ENCODE data around the gene XPC. TPM values are rescaled to one million over a fixed set of nuclear protein-coding genes. Genes with fewer than 3 reads are reported as not detected.

Gene XPC
- total RNA-seq, 3 donors from 2014 or later = 22.4 to 30.6 (median 26.9) TPM

DNA sequence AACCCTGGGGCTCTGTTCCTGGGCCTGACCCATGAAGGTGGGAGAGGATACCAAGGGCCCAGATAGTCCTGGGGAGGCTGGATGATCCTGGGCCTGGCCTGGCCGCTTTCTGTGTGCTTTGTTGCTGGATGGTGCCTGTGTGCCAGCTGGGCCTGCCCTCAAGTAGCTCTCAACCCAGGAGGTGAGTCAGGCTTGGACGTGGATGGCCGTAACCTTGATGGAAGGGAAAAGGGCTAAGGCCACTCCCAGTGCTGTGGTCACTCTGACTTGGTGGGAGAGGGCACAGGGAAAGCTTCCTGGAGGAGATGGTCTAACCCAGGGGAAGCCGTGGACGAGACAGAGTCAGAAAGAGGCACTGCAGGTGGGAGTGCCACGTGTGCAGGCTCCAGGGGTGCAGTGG, 44.1 kb downstream of the XPC start:
- no peak for ATAC-seq

DNA sequence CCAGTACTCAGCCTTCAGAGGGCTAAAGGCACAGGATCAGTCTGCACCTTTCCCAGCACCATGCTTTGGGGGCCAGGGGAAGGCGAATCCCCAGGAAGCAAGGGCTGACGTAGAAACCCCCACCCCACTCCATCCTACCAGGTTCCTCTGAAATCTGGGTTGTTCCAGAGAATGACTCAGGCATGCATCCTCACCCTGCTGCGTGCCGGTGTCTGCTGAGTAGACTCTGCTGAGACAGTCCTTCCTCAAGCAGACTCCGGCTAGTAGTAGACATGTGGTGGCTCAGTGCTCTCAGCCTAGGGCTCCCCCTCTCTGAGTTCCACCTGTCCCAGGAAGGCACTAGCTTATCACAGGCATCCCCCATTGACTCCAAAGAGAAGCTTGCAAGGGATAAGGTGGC, 44.5 kb downstream of the XPC start:
- Histone ChIP-seq H3K9me3 (no peaks in the 10 kb centered on the region), H3K36me3 (ENCODE audit: low read depth) (peaks cover 16% of the 10 kb centered on the region), H3K4me1 (ENCODE audit: low read depth) (peaks cover 4% of the 10 kb centered on the region), H3K4me3 (no peak overlapping the region)
- TF ChIP-seq, protein P1, sequence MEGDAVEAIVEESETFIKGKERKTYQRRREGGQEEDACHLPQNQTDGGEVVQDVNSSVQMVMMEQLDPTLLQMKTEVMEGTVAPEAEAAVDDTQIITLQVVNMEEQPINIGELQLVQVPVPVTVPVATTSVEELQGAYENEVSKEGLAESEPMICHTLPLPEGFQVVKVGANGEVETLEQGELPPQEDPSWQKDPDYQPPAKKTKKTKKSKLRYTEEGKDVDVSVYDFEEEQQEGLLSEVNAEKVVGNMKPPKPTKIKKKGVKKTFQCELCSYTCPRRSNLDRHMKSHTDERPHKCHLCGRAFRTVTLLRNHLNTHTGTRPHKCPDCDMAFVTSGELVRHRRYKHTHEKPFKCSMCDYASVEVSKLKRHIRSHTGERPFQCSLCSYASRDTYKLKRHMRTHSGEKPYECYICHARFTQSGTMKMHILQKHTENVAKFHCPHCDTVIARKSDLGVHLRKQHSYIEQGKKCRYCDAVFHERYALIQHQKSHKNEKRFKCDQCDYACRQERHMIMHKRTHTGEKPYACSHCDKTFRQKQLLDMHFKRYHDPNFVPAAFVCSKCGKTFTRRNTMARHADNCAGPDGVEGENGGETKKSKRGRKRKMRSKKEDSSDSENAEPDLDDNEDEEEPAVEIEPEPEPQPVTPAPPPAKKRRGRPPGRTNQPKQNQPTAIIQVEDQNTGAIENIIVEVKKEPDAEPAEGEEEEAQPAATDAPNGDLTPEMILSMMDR (IDR thresholded peaks at IDR 0.05) = no peak
- DNase-seq (no peak), ATAC-seq (no peak)
- intact Hi-C loops (cut with DNase I, micrococcal nuclease) = no loop called here

More for the DNA sequence above, 44.1 kb downstream of the XPC start:
- no peaks in the 10 kb centered on the region for H3K9me3 ChIP-seq
- intact Hi-C loops (cut with DNase I, micrococcal nuclease) = no loop called here
- H3K4me3 ChIP-seq = no peak overlapping the region
- DNase-seq = no peak
- peaks cover 4% of the 10 kb centered on the region for H3K4me1 ChIP-seq (ENCODE audit: low read depth)
- peaks cover 16% of the 10 kb centered on the region for H3K36me3 ChIP-seq (ENCODE audit: low read depth)
- TF ChIP-seq, protein P1 (IDR thresholded peaks at IDR 0.05) = no peak

DNA sequence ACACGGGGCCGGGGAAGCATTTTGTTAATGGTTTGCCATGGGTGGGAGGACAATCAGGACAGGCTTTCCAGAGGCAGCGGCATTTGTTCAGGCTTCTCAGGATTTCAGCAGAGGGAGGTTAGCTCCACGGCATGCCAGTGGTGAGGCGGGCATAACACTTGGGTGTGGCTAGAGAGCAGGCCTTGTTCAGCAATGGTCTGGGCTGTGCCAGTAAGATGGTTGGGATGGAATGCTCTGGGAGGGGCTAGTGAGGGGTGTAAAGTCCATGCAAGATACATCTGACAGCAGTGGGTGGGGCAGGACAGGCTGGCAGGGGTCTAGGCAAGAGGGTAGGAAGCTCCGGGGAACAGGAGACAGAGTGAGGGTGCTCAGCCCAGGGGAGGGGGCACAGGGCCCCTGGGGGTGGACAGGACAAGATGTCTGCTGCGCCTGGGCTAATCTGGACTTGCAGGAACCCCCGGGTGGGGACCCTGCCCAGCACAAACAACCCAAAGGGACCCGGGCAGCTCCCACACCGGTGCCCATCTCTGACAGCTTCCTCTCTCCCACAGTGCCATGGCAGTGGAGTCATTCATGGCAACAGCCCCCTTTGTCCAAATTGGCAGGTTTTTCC, 45.1 kb downstream of the XPC start:
- ATAC-seq = peak; percentile 90
- intact Hi-C loops (cut with DNase I, micrococcal nuclease) = no loop called here

DNA sequence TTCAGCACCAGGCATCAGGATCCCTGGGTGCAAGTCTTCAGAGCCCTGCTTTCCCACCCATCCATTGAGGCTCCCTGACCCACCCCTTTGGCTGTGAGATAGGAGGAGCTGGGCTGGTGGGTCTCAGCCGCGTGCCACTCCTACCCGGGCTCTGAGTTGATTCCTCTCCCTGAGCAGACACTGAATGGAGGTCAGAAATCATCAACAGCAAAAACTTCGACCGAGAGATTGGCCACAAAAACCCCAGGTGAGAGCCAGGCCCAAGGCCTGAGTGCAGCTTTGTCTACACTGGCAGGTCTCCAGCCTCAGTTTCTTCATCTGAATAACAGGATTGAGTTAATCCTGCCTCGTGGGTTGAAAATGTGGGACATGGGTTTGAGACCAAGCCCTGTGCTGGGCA, 45.7 kb downstream of the XPC start:
- ATAC-seq = no peak
- H3K36me3 ChIP-seq (ENCODE audit: low read depth) = peaks cover 16% of the 10 kb centered on the region
- H3K4me3 ChIP-seq = no peak overlapping the region
- intact Hi-C loops (cut with DNase I, micrococcal nuclease) = no loop called here
- DNase-seq = no peak
- peaks cover 4% of the 10 kb centered on the region for H3K4me1 ChIP-seq (ENCODE audit: low read depth)
- no peaks in the 10 kb centered on the region for H3K9me3 ChIP-seq
- TF ChIP-seq, protein P1 (IDR thresholded peaks at IDR 0.05) = no peak

More for the DNA sequence above, 45.1 kb downstream of the XPC start:
- DNase-seq = peak in 2 of 3 donors; percentile 68 to 78
- TF ChIP-seq, protein P1 (IDR thresholded peaks at IDR 0.05) = no peak
- H3K9me3 ChIP-seq = no peaks in the 10 kb centered on the region
- peaks cover 4% of the 10 kb centered on the region for H3K4me1 ChIP-seq (ENCODE audit: low read depth)
- peaks cover 16% of the 10 kb centered on the region for H3K36me3 ChIP-seq (ENCODE audit: low read depth)
- no peak overlapping the region for H3K4me3 ChIP-seq

DNA sequence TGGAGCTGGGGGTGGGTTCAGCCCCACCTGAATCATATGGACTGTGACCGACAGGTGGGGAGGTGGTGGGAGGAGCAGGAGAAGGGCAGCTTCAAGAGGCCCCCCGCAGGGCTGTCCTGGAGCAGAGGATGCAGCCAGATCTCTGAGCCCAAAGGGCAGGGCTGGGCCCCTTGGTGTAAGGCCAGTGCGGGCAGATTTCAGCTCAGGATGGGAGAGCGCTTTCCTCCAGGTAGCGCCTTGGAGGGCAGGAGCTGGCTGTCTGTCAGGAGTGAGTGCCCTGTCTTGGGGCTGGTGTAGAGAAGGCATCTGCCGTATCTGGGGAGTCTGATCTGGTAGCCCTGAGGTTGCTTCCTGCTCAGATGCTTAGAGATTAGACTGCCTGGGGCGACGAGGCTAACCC, 46.3 kb downstream of the XPC start:
- Histone ChIP-seq H3K4me3 (no peak overlapping the region), H3K9me3 (no peaks in the 10 kb centered on the region), H3K4me1 (ENCODE audit: low read depth) (peaks cover 4% of the 10 kb centered on the region), H3K36me3 (ENCODE audit: low read depth) (peaks cover 16% of the 10 kb centered on the region)
- ATAC-seq (no peak), DNase-seq (no peak)
- intact Hi-C loops (cut with DNase I, micrococcal nuclease) = no loop called here
- TF ChIP-seq, protein P1 (IDR thresholded peaks at IDR 0.05) = no peak

DNA sequence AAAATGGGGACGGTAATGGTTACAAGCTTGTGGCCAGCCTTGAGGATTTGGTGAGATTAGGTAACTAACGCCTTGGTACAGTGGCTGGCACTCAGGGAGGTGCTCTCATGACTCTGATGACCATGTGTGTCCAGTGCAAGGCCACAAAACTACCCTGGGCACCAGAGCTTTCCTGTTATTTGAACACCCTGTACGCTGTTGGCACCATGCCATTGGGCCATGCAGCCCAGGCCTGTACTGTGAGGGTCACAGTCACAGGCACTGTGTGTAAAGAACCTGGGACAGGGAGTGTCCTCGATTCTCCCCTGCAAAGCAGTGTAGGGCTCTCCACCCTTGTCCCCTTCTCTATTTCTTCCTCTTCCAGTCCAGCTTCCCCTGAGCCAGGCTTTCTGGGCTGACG, 47.3 kb downstream of the XPC start:
- peaks cover 12% of the 10 kb centered on the region for H3K4me1 ChIP-seq (ENCODE audit: low read depth)
- H3K36me3 ChIP-seq (ENCODE audit: low read depth) = peaks cover 16% of the 10 kb centered on the region
- ATAC-seq = no peak
- H3K9me3 ChIP-seq = no peaks in the 10 kb centered on the region
- DNase-seq = no peak
- intact Hi-C loops (cut with DNase I, micrococcal nuclease) = no loop called here
- H3K4me3 ChIP-seq = no peak overlapping the region
- TF ChIP-seq, protein P1 (IDR thresholded peaks at IDR 0.05) = no peak

Data from mucosa of descending colon (tissue), 3 donors.